HL-60 (cell line): Measurements from ENCODE around the gene CPN1.
"Not testable (repeated sequence)": the region's sequence is repeated elsewhere in the genome, so short reads cannot be mapped to it uniquely, and the experiment has no call there.

Experiments used
- DNase-seq, 2 experiments: peaks; one replicate each; pipeline ENCODE4 v3.0.0-alpha.2; 2010 to 2020; ENCODE audit warnings: low read depth in 1 of 2, low spot score in 1 of 2
- H3K27ac ChIP-seq: fragments of 250-450 bp; sonication (Bioruptor Pico); replicated peaks from 2 replicates; pipeline ENCODE4 v1.5.1; 2020; ENCODE audit warnings: mild to moderate bottlenecking, moderate library complexity
- H3K27me3 ChIP-seq: fragments of 250-450 bp; sonication (Bioruptor Pico); 2 replicates; pipeline ENCODE4 v1.5.1; 2021; ENCODE audit warnings: mild to moderate bottlenecking, moderate library complexity; ENCODE audit not compliant: insufficient read depth, poor library complexity, severe bottlenecking
- H3K4me3 ChIP-seq: replicated peaks from 2 replicates; pipeline ENCODE4 v1.5.1; 2011; ENCODE audit warnings: mild to moderate bottlenecking, control low read depth, low read length; ENCODE audit not compliant: insufficient read depth
- CTCF ChIP-seq: IDR thresholded peaks from one replicate; pipeline ENCODE4 v1.5.1; 2011; ENCODE audit warnings: low read length, control low read depth, inconsistent platforms; ENCODE audit not compliant: insufficient read depth
- GABPA ChIP-seq: IDR thresholded peaks from 2 replicates; pipeline ENCODE4 v1.6.1; 2012; ENCODE audit warnings: low read depth
- POLR2AphosphoS5 ChIP-seq: IDR thresholded peaks from 2 replicates; pipeline ENCODE4 v1.6.1; 2012; ENCODE audit warnings: low read depth
- SPI1 ChIP-seq: IDR thresholded peaks from 2 replicates; pipeline ENCODE4 v1.6.1; 2012; ENCODE audit warnings: low read depth, mild to moderate bottlenecking, borderline replicate concordance
- TF ChIP-seq, protein P1 (sequence below): IDR thresholded peaks from 2 replicates; pipeline ENCODE4 v1.6.1; 2012; ENCODE audit warnings: low read depth; ENCODE audit not compliant: insufficient replicate concordance

Gene CPN1

DNA sequence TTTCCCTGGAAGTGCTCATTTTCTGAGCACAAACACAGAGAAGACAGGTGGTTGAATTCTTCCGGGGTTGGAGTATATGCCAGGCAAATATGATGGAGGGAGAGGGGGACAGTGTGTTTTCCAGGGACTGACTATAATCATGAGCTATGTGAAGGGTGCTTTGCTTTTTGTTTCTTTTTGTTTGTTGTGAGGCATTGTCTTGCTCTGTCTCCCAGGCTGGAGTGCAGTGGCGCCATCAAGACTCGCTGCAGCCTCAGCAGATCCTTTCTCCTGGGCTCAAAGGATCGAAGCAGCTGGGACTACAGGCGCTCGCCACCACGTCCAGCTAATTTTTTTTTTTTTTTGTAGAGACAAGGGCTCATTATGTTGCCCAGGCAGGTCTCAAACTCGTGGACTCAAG is 47.3 kb upstream of the CPN1 start:
- TF ChIP-seq SPI1 (no peak), GABPA (no peak), POLR2AphosphoS5 (no peak), CTCF (no peak)
- TF ChIP-seq, protein P1, sequence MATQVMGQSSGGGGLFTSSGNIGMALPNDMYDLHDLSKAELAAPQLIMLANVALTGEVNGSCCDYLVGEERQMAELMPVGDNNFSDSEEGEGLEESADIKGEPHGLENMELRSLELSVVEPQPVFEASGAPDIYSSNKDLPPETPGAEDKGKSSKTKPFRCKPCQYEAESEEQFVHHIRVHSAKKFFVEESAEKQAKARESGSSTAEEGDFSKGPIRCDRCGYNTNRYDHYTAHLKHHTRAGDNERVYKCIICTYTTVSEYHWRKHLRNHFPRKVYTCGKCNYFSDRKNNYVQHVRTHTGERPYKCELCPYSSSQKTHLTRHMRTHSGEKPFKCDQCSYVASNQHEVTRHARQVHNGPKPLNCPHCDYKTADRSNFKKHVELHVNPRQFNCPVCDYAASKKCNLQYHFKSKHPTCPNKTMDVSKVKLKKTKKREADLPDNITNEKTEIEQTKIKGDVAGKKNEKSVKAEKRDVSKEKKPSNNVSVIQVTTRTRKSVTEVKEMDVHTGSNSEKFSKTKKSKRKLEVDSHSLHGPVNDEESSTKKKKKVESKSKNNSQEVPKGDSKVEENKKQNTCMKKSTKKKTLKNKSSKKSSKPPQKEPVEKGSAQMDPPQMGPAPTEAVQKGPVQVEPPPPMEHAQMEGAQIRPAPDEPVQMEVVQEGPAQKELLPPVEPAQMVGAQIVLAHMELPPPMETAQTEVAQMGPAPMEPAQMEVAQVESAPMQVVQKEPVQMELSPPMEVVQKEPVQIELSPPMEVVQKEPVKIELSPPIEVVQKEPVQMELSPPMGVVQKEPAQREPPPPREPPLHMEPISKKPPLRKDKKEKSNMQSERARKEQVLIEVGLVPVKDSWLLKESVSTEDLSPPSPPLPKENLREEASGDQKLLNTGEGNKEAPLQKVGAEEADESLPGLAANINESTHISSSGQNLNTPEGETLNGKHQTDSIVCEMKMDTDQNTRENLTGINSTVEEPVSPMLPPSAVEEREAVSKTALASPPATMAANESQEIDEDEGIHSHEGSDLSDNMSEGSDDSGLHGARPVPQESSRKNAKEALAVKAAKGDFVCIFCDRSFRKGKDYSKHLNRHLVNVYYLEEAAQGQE, result no peak

GRCh38 chr10:100125335-100125734 is 43.7 kb upstream of the CPN1 start:
- not testable (repeated sequence) for H3K27ac ChIP-seq, H3K4me3 ChIP-seq, DNase-seq, H3K27me3 ChIP-seq
- TF ChIP-seq SPI1, result peak; percentile 87

More for the DNA sequence above, 47.3 kb upstream of the CPN1 start:
- H3K27ac ChIP-seq, result no peak overlapping the region
- DNase-seq, result no peak
- H3K4me3 ChIP-seq, result no peak overlapping the region
- H3K27me3 ChIP-seq, result no peaks in the 10 kb centered on the region

- H3K27me3 ChIP-seq, result no peaks in the 10 kb centered on the region
- H3K27ac ChIP-seq, result no peak overlapping the region
- TF ChIP-seq SPI1, result no peak
- TF ChIP-seq GABPA, result no peak
- TF ChIP-seq, protein P1, result no peak
- no peak for TF ChIP-seq CTCF
- TF ChIP-seq POLR2AphosphoS5, result no peak
- DNase-seq, result no peak
- no peak overlapping the region for H3K4me3 ChIP-seq
Observed at GRCh38 chr10:100124097-100124496, 42.4 kb upstream of the CPN1 start.

DNA sequence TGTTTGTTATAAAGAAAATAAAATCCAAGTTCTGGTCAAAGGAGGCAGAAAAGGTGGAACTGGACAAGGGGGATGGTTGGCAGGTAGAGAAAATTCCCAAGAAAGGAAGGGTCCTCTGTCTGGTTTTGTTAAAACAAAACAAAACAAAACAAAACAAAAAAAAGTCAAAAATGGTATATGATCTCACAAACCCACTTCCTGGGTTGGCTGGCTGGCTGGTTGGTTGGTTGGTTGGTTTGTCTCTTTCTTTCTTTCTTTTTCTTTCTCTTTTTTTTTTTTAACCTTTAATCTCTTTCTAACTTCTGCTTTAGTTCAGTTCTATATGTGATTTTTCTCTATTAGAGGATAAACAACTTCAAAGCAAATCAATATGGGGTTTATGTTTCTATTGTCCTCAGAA is 41.1 kb upstream of the CPN1 start:
- Histone ChIP-seq H3K27me3 (no peaks in the 10 kb centered on the region), H3K27ac (no peak overlapping the region), H3K4me3 (no peak overlapping the region)
- TF ChIP-seq POLR2AphosphoS5 (no peak), CTCF (no peak), GABPA (no peak), SPI1 (no peak)
- TF ChIP-seq, protein P1, result no peak
- no peak for DNase-seq
